GM21360 (cell line): Measurements from ENCODE around the gene DTYMK.
A peak's percentile ranks its signal among the peaks of the same experiment; 100 is the strongest.

Experiments used
- ATAC-seq: cut with Tn5 transposase; IDR thresholded peaks from one replicate; pipeline ENCODE4 v1.9.1; 2021; ENCODE audit warnings: mild to moderate bottlenecking, moderate library complexity; ENCODE audit not compliant: unreplicated experiment

DTYMK gene

GRCh38 chr2:241708879-241709278, 22.3 kb upstream of the DTYMK start:
- no peak for ATAC-seq

- no peak for ATAC-seq
Measured at GRCh38 chr2:241706537-241706936, 19.9 kb upstream of the DTYMK start.

DNA sequence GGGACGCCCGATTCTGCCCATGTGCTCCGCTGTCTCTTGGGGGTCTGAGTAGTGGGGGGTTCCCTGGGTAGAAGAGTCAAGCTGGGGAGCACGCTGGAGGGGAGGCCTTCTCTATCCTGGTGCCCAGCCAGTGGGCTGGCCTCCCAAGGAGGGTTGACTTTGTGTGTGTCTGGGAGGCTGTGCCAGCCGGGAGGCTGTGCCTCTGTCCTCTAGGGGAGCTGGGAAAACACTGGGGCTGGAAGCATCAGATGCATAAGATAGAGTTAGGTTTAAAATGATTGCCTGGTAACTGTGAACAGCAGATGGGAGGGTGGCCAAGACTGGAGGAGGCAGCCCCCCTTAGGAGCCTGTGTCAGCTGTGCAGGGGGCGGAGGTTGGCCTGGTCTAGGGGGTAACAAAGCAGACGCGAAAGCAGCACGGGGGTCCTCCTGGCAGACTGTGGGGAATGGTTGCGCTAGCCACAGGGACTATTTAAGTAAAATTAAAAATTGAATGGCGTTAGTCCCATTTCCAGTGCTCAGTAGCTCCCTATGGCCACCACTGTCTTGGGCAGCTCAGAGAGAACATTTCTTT, 16.5 kb upstream of the DTYMK start:
- ATAC-seq = no peak

- ATAC-seq = peak; percentile 62
Measured at GRCh38 chr2:241702155-241703031, 15.8 kb upstream of the DTYMK start.

DNA sequence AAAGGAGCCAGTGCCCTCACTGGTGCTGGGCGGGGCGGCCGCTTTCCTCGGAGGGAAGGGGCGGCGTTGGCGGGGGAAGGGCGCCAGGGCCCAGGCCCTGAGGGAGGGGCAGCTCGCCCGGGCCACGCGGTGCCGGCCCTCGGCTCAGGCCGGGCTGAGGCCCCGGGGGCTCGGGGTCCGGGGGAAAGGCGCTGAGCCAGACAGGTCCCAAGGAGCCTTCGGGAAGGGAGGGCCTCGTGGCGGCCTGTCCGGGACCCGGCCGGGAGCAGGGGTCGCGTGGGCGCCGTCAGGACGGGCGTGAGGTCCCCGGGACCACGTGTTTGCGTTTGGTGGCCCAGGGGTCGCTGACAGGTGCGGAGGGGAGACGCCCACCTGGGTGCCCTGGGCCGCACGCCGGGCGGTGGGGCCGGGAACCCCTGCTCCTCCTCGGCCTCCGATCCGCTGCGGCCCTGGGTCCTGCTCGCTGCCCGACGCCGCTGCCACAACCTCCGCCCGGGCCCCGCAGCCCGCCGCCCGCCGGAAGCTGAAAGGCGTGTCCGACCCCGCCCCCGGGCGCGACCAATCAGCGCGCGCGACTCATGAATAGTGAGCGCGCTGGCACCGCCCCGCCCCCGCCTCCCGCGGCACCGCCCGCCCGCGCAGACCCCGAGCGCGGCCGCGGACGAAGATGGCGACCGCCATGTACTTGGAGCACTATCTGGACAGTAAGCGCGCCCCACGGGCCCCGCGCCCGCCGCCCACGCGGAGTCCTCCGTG, 15.0 kb upstream of the DTYMK start, which contains the start of gene ING5:
ING5 (plus strand) TSS at position 641 of the 756 bp plus-strand sequence; CDS start at position 668, 27 bp downstream.
- ATAC-seq = peak; percentile 51

DNA sequence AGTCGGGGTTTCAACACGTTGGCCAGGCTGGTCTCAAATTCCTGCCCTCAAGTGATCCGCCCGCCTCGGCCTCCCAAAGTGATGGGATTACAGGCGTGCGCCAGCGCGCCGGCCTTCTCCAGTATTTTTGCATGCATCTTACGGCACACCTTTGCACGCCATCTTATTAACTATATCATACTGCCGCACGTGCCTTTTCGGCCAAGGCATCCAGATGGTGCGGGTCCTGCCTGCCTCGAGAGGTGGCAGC, 14.5 kb upstream of the DTYMK start:
- no peak for ATAC-seq

DNA sequence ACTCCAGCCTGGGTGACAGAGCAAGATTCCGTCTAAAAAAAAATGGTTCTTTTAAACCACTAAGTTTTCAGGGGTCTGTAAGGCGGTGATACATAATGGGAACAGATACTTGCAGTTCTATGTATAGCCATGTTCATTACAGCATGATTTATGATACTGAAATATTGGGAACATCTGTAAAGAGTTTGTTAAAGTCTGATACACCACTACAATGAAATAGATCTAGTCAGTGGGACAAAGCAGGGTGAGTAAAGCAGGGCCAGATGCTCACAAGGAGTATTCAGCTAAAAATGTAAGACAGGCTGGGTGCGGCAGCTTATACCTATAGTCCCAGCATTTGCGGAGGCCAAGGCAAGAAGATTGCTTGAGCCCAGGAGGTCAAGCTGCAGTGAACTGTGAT, 9.0 kb upstream of the DTYMK start:
- no peak for ATAC-seq

GRCh38 chr2:241692448-241692847, 5.8 kb upstream of the DTYMK start:
- ATAC-seq = no peak

DNA sequence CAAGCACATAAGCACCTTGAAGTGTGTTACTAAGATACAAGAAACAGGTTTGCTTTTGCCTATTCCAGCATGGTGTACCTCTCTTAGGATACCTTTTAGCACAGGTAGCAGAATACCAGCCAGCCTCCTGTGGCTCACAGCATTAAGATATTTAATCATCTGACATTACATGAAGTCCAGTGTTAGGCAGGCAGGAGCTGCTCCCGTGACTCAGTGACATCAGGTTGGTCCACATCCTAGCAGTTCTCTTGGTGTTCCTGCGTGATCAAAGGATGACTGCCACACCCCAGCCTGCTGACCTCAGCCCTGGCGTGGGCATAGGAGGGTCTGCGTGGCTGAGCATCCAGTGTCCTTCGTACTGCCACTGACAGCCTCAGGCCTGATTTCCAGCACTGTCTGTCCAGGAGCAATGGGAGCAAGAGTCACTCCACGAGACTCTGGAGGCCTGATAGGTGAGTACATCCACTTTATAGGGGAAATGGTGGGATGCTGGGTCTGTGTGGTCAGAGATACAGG, 3.6 kb upstream of the DTYMK start:
- no peak for ATAC-seq

GRCh38 chr2:241689306-241689705, 2.7 kb upstream of the DTYMK start:
- no peak for ATAC-seq

DNA sequence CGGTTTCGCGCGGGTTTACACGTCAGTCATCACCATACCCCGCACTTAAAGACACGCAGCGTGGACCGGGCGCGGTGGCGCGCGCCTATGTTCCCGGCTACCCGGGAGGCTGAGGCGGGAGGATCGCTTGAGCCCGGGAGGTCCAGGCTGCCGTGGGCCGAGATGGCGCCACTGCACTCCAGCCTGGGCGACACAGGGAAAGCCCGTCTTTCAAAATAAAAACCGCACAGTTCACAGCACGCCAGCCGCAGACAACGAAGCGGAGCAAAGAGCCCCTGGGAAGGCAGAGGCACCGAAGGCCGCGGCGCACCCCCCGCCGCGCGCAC, 328 bp downstream of the DTYMK start:
- no peak for ATAC-seq

DNA sequence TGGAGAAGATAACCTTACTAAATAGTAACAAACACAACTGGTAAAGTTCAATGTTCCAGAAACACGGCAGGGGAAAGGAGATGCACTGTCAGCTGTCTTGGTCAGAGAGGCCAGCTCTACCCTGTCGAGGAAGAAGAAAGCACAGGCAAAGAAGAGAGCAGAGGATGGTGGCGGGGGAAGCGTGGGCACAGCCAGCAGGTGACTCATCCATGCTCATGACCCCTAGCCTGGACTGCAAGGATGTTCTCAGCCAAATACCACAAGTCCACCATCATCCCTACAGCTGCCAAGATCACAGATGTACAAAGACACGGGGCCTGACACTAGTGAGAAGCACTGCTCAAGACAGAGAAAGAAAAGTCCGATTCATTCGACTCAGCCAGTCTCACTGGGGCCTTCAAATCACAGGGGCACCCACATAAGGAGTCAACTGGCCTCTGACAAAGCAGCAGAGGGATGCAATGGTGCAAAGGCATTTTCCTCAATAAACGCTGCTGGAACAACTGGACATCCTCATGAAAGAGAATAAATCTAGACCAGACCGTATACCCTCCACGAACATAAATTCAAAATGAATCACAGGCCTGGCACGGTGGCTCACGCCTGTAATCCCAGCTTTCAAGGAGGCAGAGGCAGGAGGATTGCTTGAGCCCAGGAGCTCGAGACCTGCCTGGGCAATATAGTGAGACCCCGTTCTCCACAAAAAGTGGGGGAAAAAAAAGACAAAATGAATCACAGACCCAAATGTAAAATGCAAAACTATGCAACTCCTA, 5.6 kb downstream of the DTYMK start:
- no peak for ATAC-seq

DNA sequence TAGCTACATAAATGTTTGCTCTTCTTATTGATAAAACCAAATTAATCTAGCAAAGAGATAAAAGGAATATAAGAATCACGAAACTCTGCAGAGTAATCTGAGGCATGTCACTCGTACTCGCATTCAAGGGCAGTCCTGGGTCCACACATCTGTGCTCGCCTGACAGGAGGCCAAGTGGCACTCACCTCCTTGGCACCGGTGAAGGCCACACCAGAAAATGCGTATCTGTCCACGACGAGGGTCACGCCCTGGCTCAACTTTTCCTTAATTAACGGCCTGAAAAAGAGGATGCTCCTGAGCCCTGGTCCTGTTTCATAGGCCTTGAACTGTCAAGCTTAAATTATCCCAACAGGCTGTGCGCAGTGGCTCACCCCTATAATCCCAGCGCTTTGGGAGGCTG, 6.6 kb downstream of the DTYMK start:
- ATAC-seq = no peak

DNA sequence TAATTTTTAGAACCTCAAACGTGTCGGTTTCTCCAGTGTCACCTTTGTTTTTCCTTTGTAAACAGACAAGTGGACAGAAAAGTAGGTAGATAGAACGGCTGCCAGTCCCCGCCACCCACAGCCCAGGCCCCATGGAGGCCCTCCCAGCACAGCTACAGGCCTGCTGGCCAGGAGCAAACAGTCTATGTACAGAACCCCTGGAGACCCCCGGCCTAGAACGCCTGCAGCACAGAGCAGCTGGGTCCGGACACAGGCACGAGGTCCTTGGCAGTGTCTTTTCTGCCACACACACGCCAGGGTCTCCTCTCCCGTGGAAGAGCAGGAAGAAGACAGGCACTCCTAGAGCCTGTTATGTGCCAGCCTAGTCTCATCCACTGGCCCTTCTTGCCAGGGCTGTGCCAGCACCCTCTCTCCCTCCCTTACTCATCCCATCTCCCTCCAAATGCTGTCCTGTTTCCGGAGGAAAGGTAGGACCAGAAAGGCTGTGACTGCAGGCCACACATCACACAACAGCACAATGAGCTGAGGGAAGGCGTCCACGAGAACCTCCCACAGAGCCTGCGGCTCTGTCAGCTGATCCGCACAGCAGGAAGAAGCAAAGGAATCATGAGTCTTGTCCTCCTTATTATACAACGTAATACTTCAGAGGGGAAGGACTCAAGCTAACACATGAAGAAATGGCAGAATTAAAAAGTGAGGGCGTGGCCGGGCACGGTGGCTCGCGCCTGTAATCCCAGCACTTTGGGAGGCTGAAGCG, 7.7 kb downstream of the DTYMK start:
- no peak for ATAC-seq

- no peak for ATAC-seq
Measured at GRCh38 chr2:241678307-241678706, 8.3 kb downstream of the DTYMK start.

GRCh38 chr2:241677392-241677791, 9.2 kb downstream of the DTYMK start:
- no peak for ATAC-seq

- no peak for ATAC-seq
Measured at GRCh38 chr2:241676665-241677064, 9.9 kb downstream of the DTYMK start.

- no peak for ATAC-seq
Measured at GRCh38 chr2:241675885-241676284, 10.7 kb downstream of the DTYMK start.

GRCh38 chr2:241673797-241674725, 12.6 kb downstream of the DTYMK start:
- ATAC-seq = no peak
